GM12872 (cell line): ENCODE results near the gene IGFL4.

ENCODE experiments used
- CTCF ChIP-seq: IDR thresholded peaks from 3 replicates; pipeline ENCODE4 v1.5.1; 2011; ENCODE audit warnings: low read depth, mild to moderate bottlenecking, low read length, moderate library complexity; ENCODE audit not compliant: insufficient read depth

The IGFL4 gene

GRCh38 chr19:46069806-46070341 is 29.1 kb upstream of the IGFL4 start:
- TF ChIP-seq CTCF = no peak

GRCh38 chr19:46068345-46069258 is 27.8 kb upstream of the IGFL4 start:
- TF ChIP-seq CTCF = no peak

GRCh38 chr19:46067691-46068090 is 26.9 kb upstream of the IGFL4 start:
- TF ChIP-seq CTCF = no peak

GRCh38 chr19:46066471-46066870 is 25.7 kb upstream of the IGFL4 start:
- no peak for TF ChIP-seq CTCF

- no peak for TF ChIP-seq CTCF
These were observed 24.8 kb upstream of the IGFL4 start for GRCh38 chr19:46065486-46066071.

GRCh38 chr19:46063201-46063600 is 22.4 kb upstream of the IGFL4 start:
- TF ChIP-seq CTCF = no peak

GRCh38 chr19:46060012-46060411 is 19.2 kb upstream of the IGFL4 start:
- no peak for TF ChIP-seq CTCF
